Measurements from ENCODE around the gene PATE1. TPM values are rescaled to one million over a fixed set of nuclear protein-coding genes. Genes with fewer than 3 reads are reported as not detected.

The PATE1 gene
- total and polyA plus RNA-seq, 10 of the 15 experiments (the other 5 are each of a cell fraction or from before 2014, with no cell fraction given): not detected

Other genes starting within 250 kb of the PATE1 start
Only the 7 nearest of the 11 such genes appear.
- gene STT3A, start 153.4 kb upstream of the PATE1 start, total RNA-seq (2014; rRNA removed): 139 and 141 TPM in 2 replicates
- gene STT3A, start 153.4 kb upstream of the PATE1 start, total RNA-seq (2014; rRNA removed; fragmentation: Illumina TruSeq; extraction: Trizol): 92.0 and 94.7 TPM in 2 replicates
- gene STT3A, start 153.4 kb upstream of the PATE1 start, total RNA-seq (2021): 112 and 114 TPM in 2 replicates
- gene STT3A, start 153.4 kb upstream of the PATE1 start, polyA plus RNA-seq (2011; rRNA removed): 152 and 188 TPM in 2 replicates
- gene STT3A, start 153.4 kb upstream of the PATE1 start, polyA plus RNA-seq (2014; fragmentation: Illumina TruSeq; extraction: Trizol): 124 and 151 TPM in 2 replicates
- 100 to 1,000 TPM in 1 of 2 experiments, 10 to 100 TPM in 1; 82.9 to 103 TPM for gene STT3A, start 153.4 kb upstream of the PATE1 start, polyA plus RNA-seq (2014; fragmentation: Nextera tagmentation; extraction: Ambion mirVana)
- gene STT3A, start 153.4 kb upstream of the PATE1 start, polyA plus RNA-seq (2014; rRNA removed): 65.2 and 74.4 TPM in 2 replicates
- 100 to 1,000 TPM; 193 to 202 TPM for gene STT3A, start 153.4 kb upstream of the PATE1 start, polyA plus RNA-seq (2016; fragmentation: Nextera tagmentation; extraction: Ambion mirVana)
- gene CHEK1, start 121.1 kb upstream of the PATE1 start, total RNA-seq (2014; rRNA removed): 53.7 and 59.6 TPM in 2 replicates
- gene CHEK1, start 121.1 kb upstream of the PATE1 start, total RNA-seq (2014; rRNA removed; fragmentation: Illumina TruSeq; extraction: Trizol): 66.1 and 66.8 TPM in 2 replicates
- gene CHEK1, start 121.1 kb upstream of the PATE1 start, total RNA-seq (2021): 67.1 and 68.2 TPM in 2 replicates
- gene CHEK1, start 121.1 kb upstream of the PATE1 start, polyA plus RNA-seq (2011; rRNA removed): 65.0 and 99.2 TPM in 2 replicates
- 72.9 and 75.5 TPM in 2 replicates for gene CHEK1, start 121.1 kb upstream of the PATE1 start, polyA plus RNA-seq (2014; fragmentation: Illumina TruSeq; extraction: Trizol)
- 10 to 100 TPM; 47.0 to 52.5 TPM for gene CHEK1, start 121.1 kb upstream of the PATE1 start, polyA plus RNA-seq (2014; fragmentation: Nextera tagmentation; extraction: Ambion mirVana)
- gene CHEK1, start 121.1 kb upstream of the PATE1 start, polyA plus RNA-seq (2014; rRNA removed): 42.1 and 43.8 TPM in 2 replicates
- gene CHEK1, start 121.1 kb upstream of the PATE1 start, polyA plus RNA-seq (2016; fragmentation: Nextera tagmentation; extraction: Ambion mirVana): 10 to 100 TPM; 66.2 to 68.6 TPM
- gene ACRV1, start 65.4 kb upstream of the PATE1 start, total RNA-seq (2014; rRNA removed): 0.11 TPM in 1 of 2 replicates, not detected in the other
- 0.09 TPM in 1 of 2 replicates, not detected in the other for gene ACRV1, start 65.4 kb upstream of the PATE1 start, total RNA-seq (2014; rRNA removed; fragmentation: Illumina TruSeq; extraction: Trizol)
- 0.21 TPM in 1 of 2 replicates, not detected in the other for gene ACRV1, start 65.4 kb upstream of the PATE1 start, total RNA-seq (2021)
- not detected in 2 replicates for gene ACRV1, start 65.4 kb upstream of the PATE1 start, polyA plus RNA-seq (2011; rRNA removed)
- gene ACRV1, start 65.4 kb upstream of the PATE1 start, polyA plus RNA-seq (2014; fragmentation: Illumina TruSeq; extraction: Trizol): 0.10 TPM in 1 of 2 replicates, not detected in the other
- gene ACRV1, start 65.4 kb upstream of the PATE1 start, polyA plus RNA-seq (2014; fragmentation: Nextera tagmentation; extraction: Ambion mirVana): under 1 TPM; 0.20 to 0.60 TPM
- gene ACRV1, start 65.4 kb upstream of the PATE1 start, polyA plus RNA-seq (2014; rRNA removed): 0.26 TPM in 1 of 2 replicates, not detected in the other
- under 1 TPM; 0.78 to 0.82 TPM for gene ACRV1, start 65.4 kb upstream of the PATE1 start, polyA plus RNA-seq (2016; fragmentation: Nextera tagmentation; extraction: Ambion mirVana)
- not detected in 2 replicates for gene PATE2, start 32.5 kb downstream of the PATE1 start, total RNA-seq (2014; rRNA removed)
- gene PATE2, start 32.5 kb downstream of the PATE1 start, total RNA-seq (2014; rRNA removed; fragmentation: Illumina TruSeq; extraction: Trizol): 0.09 TPM in 1 of 2 replicates, not detected in the other
- not detected in 2 replicates for gene PATE2, start 32.5 kb downstream of the PATE1 start, total RNA-seq (2021)
- 0.04 TPM in 1 of 2 replicates, not detected in the other for gene PATE2, start 32.5 kb downstream of the PATE1 start, polyA plus RNA-seq (2011; rRNA removed)
- 0.09 TPM in 1 of 2 replicates, not detected in the other for gene PATE2, start 32.5 kb downstream of the PATE1 start, polyA plus RNA-seq (2014; fragmentation: Illumina TruSeq; extraction: Trizol)
- not detected for gene PATE2, start 32.5 kb downstream of the PATE1 start, polyA plus RNA-seq (2014; fragmentation: Nextera tagmentation; extraction: Ambion mirVana)
- gene PATE2, start 32.5 kb downstream of the PATE1 start, polyA plus RNA-seq (2014; rRNA removed): not detected in 2 replicates
- gene PATE2, start 32.5 kb downstream of the PATE1 start, polyA plus RNA-seq (2016; fragmentation: Nextera tagmentation; extraction: Ambion mirVana): not detected
- gene PATE3, start 41.8 kb downstream of the PATE1 start, total RNA-seq (2014; rRNA removed): not detected in 2 replicates
- not detected in 2 replicates for gene PATE3, start 41.8 kb downstream of the PATE1 start, total RNA-seq (2014; rRNA removed; fragmentation: Illumina TruSeq; extraction: Trizol)
- not detected in 2 replicates for gene PATE3, start 41.8 kb downstream of the PATE1 start, total RNA-seq (2021)
- not detected in 2 replicates for gene PATE3, start 41.8 kb downstream of the PATE1 start, polyA plus RNA-seq (2011; rRNA removed)
- gene PATE3, start 41.8 kb downstream of the PATE1 start, polyA plus RNA-seq (2014; fragmentation: Illumina TruSeq; extraction: Trizol): not detected in 2 replicates
- not detected for gene PATE3, start 41.8 kb downstream of the PATE1 start, polyA plus RNA-seq (2014; fragmentation: Nextera tagmentation; extraction: Ambion mirVana)
- not detected in 2 replicates for gene PATE3, start 41.8 kb downstream of the PATE1 start, polyA plus RNA-seq (2014; rRNA removed)
- gene PATE3, start 41.8 kb downstream of the PATE1 start, polyA plus RNA-seq (2016; fragmentation: Nextera tagmentation; extraction: Ambion mirVana): not detected
- gene PATE4, start 87.0 kb downstream of the PATE1 start, total RNA-seq (2014; rRNA removed): not detected in 2 replicates
- gene PATE4, start 87.0 kb downstream of the PATE1 start, total RNA-seq (2014; rRNA removed; fragmentation: Illumina TruSeq; extraction: Trizol): not detected in 2 replicates
- not detected in 2 replicates for gene PATE4, start 87.0 kb downstream of the PATE1 start, total RNA-seq (2021)
- gene PATE4, start 87.0 kb downstream of the PATE1 start, polyA plus RNA-seq (2011; rRNA removed): not detected in 2 replicates
- gene PATE4, start 87.0 kb downstream of the PATE1 start, polyA plus RNA-seq (2014; fragmentation: Illumina TruSeq; extraction: Trizol): not detected in 2 replicates
- gene PATE4, start 87.0 kb downstream of the PATE1 start, polyA plus RNA-seq (2014; fragmentation: Nextera tagmentation; extraction: Ambion mirVana): not detected
- not detected in 2 replicates for gene PATE4, start 87.0 kb downstream of the PATE1 start, polyA plus RNA-seq (2014; rRNA removed)
- gene PATE4, start 87.0 kb downstream of the PATE1 start, polyA plus RNA-seq (2016; fragmentation: Nextera tagmentation; extraction: Ambion mirVana): under 1 TPM in 1 of 2 experiments, not detected in 1; 0.17 TPM
- gene HYLS1, start 141.4 kb downstream of the PATE1 start, total RNA-seq (2014; rRNA removed): 11.9 and 13.5 TPM in 2 replicates
- gene HYLS1, start 141.4 kb downstream of the PATE1 start, total RNA-seq (2014; rRNA removed; fragmentation: Illumina TruSeq; extraction: Trizol): 17.6 and 18.6 TPM in 2 replicates
- 11.7 and 11.9 TPM in 2 replicates for gene HYLS1, start 141.4 kb downstream of the PATE1 start, total RNA-seq (2021)
- 14.8 and 21.1 TPM in 2 replicates for gene HYLS1, start 141.4 kb downstream of the PATE1 start, polyA plus RNA-seq (2011; rRNA removed)
- gene HYLS1, start 141.4 kb downstream of the PATE1 start, polyA plus RNA-seq (2014; fragmentation: Illumina TruSeq; extraction: Trizol): 18.8 and 20.4 TPM in 2 replicates
- 10 to 100 TPM; 16.7 to 35.1 TPM for gene HYLS1, start 141.4 kb downstream of the PATE1 start, polyA plus RNA-seq (2014; fragmentation: Nextera tagmentation; extraction: Ambion mirVana)
- 11.2 and 13.3 TPM in 2 replicates for gene HYLS1, start 141.4 kb downstream of the PATE1 start, polyA plus RNA-seq (2014; rRNA removed)
- gene HYLS1, start 141.4 kb downstream of the PATE1 start, polyA plus RNA-seq (2016; fragmentation: Nextera tagmentation; extraction: Ambion mirVana): 10 to 100 TPM; 18.7 to 21.7 TPM

Measured in GM12878 (cell line).